AG08395 (cell line): Measurements from ENCODE around the gene RFX2.
"Not testable (repeated sequence)": the region's sequence is repeated elsewhere in the genome, so short reads cannot be mapped to it uniquely, and the experiment has no call there.

ENCODE experiments used
- DNase-seq: peaks from one replicate; pipeline ENCODE4 v3.0.0; 2012; ENCODE audit warnings: mixed read lengths, low spot score

RFX2 gene

DNA sequence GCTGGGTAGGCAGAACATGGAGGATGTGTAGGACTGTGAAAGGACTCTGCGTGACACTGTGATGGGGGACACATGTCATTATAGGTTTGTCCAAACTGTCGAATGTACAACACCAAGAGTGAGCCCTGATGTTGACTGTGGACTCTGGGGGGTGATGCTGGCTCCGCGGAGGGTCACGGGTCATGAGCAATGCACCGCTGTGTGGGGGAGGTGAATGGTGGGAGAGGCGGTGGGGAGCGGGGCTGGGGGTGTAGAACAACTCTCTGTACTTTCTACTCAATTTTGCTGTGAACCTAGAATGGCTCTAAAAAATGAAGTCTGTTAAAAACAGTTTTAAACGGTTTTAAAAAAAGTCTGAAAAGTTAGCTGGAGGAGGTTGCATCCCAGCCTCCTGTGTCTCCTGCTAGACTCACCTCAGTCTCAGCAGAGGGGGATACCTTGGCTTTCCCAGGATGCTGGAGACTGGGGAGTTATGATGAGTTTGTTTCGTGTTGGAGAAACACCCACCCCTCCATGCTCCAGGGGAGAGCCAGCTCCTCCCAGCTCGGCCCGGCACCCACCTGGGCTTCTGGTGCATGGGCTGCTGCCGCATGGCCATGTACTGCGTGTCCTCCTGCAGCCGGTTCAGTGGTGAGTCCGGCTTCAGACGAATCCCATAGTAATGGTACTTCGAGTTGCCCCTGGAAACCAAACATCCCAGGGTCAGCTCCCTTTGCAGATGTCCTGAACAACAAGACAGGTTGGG lies 97.7 kb downstream of the RFX2 start:
- no peak for DNase-seq

DNA sequence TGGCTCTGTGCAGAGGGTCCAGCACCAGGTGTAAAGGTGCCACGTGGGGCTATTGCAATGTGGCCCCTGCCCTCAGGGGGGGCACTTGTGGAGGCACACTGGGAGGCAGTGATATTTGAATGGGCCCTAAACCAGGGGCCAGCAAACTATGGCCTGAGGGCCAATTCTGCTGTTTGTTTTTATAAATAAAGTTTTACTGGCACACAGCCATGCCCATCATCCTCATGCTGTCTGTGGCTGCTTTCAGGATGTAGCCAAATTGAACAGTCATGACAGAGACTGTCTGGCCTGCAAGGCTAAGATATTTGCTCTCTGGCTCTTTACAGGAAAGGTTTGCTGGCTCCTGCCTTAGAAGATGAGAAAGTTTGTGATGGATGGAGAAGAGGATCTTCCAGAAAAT lies 98.5 kb downstream of the RFX2 start:
- DNase-seq = peak; percentile 17

DNA sequence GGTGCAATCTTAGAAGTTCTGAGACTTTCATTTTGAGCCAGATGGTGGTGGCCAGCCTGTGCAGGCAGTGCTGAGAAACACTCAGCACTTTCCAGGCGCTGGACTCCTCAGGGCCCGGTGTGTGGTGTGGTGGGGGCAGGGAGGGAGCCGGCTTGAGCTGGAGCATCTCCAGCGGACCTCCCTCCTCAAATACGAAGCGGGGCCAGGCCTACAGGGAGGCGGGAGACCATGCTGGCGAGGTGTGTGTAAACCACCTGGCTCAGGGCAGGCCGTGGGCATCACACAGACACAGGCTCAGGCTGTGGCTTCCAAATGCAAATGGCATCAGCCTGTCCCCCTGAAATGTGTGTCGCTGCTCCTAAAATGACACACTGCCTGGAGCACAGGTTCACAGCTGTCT lies 99.1 kb downstream of the RFX2 start:
- no peak for DNase-seq

DNA sequence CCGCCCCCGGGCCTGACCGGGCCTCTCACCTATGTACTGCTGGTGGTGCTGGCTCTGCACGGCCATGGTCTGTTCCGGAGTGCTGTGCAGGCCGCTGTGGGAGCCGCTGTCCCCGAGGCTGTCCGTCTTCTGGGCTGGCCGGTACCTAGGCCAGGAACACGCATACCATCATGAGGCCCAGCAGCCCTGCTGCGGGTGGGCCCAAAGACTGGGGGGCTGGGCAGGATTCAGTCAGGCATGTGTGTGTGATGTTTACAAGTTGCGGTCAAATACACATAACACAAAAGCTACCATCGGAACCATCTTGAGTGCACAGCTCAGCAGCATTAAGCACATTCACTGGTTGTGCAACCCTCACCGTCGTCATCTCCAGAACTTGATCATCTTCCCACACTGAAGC lies 100.2 kb downstream of the RFX2 start:
- no peak for DNase-seq

DNA sequence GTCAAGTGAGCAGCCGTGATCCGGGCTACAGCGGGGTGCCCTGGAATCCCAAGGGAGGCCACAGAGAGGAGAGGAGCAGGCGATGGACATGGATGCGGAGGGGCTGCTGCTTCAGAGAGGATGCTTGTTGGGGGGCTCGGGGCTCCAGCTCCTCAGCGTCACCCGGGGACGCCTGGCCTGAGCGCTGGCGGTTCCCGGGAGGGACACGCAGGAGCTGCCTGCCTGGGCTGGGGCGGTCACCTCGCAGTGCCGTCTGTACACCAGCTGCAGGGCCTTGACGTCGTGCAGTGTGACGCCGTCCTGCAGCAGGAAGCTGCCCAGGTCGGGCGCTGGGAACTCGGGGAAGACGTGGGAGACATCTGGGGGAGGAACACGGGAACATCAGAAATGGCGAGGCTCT lies 102.4 kb downstream of the RFX2 start:
- no peak for DNase-seq

DNA sequence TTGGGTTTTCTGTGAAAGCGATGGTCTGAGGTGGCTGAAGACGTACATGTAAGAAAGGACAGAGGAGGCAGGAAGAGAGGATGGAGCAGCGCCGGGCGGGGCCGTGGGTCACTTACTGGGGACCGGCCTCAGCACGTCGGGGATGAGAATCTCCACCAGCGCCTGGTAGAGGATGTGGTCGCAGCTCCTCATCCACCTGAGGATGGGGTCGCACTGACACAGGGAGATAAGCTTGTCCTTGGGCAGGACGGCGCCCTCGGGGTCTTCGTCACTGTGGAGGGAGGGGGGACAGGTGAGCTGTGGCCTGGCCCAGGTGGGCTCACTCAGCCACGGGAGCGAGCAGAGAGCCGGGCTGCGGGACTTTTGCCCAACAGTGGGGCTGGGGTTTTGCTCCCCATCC lies 103.4 kb downstream of the RFX2 start:
- DNase-seq = no peak

DNA sequence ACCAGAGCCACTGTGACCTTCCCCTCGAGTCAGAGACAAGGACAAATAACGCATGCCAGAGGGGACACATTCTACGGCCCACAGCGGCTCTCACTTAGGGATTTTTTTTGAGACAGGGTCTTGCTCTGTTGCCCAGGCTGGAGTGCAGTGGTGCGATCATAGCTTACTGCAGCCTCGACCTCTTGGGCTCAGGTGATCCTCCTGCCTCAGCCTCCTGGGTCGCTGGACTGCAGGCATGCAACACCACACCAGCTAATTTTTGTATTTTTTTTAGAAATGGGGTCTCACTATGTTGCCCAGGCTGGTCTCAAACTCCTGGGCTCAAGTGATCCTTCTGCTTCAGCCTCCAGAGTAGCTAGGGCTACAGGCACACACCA lies 104.2 kb downstream of the RFX2 start:
- DNase-seq = not testable (repeated sequence)

DNA sequence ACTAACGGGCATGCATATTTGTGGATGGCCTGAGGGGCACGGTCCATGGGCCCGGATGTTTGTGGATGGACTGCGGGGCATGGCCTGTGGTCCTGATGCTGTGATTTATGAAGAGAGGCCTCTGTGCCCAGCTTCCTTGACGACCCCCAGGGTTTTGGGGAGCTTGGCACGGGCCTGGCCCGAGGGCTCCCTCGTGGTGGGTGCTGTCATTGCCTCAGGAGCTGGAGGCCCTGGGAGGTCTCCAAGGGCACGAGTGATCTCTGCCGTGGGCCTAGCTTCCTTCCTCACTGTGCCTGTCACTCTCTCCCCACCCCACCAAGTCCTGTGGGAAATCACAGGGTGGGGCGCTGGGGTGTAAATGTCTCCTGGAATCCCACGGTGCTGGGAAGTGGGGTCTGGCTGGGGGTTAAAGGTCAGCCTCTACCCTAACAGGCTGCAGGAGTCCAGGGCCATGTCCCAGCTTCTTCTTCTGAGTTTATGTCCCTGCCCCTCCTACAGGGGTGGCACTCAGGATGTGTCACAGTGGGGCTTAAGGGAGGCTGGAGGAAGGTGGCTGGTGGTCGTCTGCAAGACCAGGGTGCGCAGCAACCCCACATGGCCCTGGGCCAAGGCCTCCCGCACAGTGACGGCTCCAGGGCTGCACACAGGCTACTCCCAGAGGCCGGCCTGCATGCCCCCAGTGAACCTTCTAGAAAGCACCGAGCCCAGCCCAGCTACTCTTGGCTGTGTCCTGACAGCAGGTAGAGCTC lies 104.8 kb downstream of the RFX2 start:
- DNase-seq = no peak

DNA sequence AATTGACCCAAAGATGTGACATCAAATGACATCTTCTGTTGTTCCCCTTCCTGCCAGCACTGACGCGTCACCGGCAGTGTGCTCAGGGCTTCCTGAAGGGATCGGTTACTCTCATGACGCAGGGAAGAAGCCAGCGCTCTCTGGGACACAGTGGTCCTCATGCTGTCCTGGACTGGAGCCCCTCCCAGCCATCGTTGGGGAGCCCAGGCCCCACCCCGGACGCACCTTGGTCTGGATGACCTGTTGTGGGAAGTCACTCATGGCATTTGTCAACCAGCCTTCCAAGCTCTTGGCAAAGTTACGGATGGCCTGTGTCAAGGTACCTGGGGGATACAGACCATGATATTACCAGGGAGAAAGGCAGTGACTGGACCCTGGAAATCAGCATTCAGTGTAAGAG lies 106.3 kb downstream of the RFX2 start:
- no peak for DNase-seq

DNA sequence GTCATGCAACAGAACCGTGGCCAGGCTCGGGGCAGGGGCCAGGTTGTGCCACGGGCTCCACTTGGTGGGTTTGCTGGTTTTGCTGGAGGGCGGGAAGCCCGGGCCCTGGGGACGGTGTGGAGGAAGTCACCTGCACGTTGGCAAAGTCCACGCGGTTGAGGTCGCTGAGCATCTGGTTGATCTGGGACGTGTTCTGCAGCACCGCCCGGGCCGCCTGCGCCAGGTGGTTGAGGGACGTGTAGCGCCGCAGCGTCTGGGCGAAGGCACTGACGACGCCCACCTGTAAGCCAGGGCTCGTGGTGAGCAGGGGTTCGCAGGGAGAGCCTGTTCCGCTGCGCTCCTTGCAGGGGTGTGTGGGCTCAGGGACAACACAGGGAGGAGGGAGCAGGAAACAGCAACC lies 107.7 kb downstream of the RFX2 start:
- DNase-seq = no peak

DNA sequence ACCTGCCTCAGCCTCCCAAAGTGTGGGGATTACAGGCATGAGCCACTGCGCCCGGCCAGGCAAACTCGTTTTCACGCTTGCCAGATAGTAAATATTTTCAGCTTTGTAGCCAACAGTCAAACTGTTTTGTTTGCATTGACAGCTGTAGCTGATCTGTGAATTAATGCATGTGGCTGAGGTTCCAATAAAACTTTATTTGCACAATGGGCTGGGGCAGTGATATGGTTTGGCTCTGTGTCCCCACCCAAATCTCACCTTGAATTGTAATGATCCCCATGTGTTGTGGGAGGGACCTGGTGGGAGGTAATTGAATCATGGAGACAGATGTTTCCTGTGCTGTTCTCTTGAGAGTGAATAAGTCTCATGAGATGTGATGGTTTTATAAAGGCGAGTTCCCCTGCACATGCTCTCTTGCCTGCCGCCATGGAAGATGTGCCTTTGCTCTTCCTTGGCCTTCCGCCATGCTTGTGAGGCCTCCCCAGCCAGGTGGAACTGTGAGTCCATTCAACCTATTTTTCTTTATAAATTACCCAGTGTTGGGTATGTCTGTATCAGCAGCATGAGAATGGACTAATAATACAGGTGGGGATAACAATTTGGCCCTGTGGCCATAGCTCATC lies 110.0 kb downstream of the RFX2 start:
- no peak for DNase-seq

DNA sequence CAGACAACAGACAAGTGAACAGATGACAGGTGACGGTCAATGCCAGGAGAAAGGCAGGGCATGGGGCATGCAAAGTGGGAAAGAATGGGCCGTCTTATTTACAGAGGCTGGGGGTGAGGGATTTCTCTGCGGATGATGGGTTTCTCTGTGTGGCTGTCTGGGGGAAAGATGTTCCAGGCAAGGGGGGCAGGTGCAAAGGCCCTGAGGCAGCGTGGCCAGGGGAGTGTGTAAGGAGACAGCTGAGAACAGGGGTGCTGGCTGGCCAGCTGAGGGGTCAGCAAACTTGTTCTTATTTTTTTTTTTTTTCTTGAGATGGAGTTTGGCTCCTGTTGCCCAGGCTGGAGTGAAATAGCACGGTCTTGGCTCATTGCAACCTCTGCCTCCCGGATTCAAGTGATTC lies 110.6 kb downstream of the RFX2 start:
- no peak for DNase-seq

DNA sequence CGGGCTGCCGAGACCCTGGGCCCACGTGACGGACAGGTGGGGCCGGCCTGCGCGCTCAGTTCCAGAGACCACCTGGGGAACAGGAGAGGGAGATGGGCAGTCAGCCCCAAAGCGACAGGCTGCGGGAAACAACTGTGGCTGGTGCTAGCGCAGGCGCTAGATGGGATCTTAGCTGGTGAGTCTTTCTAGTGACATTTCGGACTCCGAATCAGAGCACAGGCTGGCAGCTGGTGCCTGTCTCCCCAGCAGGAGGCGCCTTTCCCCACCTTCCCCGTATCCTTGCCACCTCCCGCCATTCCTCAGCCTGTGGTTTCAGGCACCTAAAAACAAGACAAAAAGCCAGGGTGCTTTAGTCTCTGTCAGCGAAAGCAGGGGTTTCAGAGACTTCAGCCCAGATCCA lies 112.9 kb downstream of the RFX2 start:
- DNase-seq = no peak

DNA sequence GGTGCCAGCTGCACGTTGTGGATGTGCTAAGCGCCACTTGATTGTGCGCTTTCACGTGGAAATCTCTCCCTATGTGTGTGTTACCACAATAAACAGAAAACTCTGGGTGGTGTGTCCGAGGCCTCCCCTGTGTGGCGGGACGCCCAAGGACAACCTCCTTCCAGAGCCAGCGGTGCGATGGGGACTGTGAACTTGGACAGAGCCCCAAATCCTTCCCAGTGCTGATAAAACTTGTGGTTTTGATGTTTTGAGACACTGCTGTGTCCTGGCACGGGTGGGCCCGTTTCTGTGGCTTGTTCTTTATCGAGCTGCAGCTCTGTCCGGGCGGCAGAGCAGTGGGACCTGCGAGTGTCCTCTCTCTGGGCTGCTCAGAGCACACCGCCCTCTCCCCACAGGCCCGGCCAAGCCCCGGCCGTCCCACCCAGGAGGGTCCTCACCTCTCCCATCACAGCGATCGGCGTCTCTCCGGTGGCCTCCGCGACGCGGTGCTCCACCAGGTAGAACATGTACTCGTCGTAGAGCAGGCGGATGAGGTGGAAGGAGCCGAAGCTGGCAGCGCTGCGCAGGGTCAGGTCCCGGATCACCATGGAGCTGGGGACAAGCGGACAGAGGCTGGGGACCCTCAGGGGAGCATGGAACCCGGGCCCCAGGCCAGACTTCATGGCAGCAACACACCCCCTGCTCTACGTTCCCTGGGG lies 113.5 kb downstream of the RFX2 start:
- DNase-seq = no peak

DNA sequence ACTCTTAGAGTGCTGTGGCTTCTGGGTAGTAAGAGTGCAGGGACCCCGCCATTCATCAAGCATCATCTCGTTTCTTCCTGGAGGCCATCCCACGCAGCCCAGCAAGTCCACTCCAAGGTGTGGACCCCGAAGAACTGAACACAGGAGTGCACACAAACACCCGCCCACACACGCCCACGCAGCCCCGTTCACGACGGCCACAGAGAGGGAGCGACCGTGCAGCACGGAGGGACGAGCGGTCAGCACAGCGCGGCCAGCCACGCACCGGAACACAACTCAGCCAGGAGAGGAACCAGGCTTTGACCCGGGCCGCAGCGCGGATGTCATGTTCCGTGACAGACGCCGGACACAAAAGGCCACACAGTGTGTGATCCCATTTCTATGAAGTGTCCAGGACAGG lies 114.2 kb downstream of the RFX2 start:
- DNase-seq = no peak

DNA sequence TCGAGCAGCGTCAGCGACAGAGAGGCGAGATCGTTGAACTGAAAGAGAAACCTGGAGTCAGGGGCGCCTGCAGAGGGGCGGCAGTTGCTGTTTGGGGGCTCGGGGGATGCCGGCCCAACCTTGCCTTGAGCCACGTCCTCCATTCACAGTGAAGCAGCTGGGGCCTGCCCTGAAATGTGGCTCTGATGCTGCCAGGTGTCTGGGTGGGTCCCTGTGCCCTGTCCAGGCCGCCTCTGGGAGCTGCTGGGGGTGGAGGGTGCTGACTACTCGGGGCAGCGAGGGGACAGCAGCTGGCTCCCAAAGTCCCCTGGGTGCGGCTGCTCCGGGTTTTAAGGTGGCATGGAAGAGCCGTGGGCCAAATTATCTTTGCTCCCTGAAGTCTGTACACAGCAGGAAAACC lies 114.7 kb downstream of the RFX2 start:
- DNase-seq = no peak

DNA sequence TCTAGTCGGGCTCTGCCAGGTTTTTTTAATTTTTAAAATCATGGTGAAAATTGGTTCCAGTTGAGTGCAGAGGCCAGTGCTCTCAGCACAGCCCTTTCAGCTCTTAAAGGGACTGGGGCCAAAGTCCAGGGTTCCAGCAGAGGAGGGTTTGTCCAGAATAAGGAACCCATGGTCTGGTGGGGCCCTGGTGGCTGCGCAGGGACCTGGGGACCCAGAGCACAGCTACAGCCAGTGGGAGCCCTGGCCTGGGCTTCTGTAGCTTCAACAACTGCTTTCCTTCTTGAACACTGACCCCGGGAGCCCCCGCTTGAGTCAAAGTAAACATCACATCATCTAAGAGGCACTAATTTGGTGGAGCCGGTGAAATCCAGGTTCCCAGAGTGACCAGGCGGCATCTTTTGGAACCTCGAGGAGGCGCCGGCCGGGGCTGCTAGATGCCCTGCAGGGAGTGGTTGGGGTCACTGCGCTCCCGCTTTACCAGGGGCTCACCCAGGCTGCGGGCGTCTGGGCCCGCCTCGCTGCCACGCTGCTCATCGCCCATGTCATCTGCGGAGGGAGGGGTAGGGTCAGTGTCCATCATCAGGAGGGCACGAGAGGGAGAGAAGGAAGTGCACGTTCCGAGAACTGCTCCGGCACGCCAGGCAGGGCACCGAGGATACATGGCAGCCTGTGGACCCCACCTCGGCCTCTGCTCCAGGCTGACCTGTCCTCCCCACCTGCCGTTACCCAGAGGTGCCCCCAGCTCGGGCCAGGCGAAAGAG lies 115.7 kb downstream of the RFX2 start:
- DNase-seq = no peak

DNA sequence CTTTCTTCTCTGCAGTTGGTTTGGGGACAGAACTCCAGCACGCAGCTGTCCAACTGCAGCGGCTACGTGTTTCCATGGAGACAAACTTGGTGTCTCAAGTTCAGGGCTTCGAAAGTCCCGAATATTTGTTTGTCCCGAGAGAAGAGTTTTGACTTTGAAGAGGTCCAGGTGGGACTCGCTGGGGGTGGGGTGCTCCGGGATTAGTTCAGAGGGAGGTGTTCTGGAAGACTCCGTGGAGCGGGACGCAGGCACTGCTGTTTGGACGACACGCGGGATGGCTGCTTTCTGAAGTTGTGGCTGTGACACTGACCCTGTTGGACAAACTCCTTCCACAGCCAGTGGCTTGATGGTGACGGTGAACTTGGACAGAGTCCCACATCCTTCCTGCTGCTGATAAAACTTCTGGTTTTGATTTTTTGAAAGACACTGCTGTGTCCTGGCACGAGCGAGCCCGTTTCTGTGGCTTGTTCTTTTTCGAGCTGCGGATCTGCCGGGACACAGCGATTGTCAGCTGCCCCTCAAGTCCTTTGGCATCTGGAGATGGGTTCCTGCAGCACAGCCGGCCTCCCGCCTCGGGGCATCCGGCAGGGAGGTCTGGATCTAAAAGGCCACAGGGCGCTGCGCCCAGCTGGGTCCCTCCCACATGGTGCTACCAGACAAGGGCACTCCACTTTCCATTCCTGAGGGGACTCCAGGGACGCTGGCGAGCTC lies 116.5 kb downstream of the RFX2 start:
- peak; percentile 44 for DNase-seq

DNA sequence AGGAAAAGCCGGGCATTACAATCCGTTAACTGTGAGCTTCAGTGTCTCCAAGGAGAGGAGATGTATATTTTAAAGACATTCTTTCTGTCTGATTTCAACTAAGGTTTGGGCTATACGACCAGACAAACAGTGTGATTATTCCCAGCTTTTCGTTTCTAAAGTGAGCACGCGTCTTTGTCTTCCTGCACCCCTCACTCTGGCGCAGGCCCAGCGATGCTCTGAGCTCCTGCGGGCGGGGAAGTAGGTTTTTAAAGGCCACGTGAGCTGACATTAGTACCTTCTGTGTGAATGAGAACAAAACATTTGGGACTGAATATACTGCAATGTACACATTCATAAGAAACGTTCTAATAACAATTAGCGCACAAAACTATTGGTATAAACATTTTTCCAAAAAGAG lies 117.1 kb downstream of the RFX2 start:
- DNase-seq = no peak

DNA sequence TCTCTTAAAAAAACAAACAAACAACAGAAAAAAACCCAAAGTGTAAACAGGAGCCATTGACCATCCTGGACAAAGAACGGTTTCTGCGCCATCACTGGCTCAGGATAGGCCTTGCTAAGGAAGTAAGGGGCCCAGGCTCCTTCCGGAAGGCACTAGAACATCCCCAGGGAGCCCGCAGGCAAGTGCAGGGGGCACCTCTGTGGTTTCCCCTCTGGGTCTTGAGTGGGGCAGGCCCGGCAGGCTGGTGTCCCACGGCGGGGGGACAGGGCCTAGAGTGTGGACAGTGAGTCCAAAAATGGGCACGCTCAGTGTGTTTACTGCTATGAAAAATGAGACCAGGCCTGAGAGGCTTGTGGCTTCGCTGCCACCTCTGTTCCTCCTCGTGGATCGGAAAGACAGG lies 117.5 kb downstream of the RFX2 start:
- no peak for DNase-seq

DNA sequence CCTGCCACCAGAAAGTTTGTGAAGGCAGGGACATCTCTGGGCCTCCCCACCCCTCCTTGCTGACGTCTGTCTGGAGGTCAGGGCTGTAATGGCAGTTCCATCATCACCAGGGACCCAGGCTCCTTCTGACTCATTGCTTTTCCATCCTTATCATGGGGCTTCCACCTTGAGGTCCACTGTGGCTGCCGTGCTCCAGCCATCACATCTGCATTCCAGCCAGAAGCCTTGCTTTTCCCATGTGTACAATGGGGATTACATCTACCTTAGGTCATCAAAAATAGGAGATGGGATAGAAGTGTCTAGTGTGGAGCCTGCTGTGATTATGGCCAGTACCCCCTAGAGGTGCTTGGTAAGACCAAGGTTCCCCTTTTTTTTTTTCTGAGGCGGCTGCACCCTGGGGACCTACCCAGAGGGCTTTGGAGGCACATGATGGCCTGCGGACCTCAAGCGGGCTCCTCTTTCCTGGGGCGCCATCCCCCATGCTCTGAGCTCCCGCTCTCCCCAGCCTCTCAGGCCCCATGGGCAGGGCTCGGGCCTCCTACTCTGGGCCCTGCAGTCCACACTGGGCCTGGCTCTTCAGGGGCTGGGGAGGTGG lies 119.0 kb downstream of the RFX2 start:
- no peak for DNase-seq
